GM19467 (cell line): ENCODE measurements around the gene ANKRD34A.

Source experiments
- ATAC-seq: cut with Tn5 transposase; IDR thresholded peaks from one replicate; pipeline ENCODE4 v1.9.1; 2021; ENCODE audit warnings: mild to moderate bottlenecking, moderate library complexity; ENCODE audit not compliant: unreplicated experiment

ANKRD34A gene

DNA sequence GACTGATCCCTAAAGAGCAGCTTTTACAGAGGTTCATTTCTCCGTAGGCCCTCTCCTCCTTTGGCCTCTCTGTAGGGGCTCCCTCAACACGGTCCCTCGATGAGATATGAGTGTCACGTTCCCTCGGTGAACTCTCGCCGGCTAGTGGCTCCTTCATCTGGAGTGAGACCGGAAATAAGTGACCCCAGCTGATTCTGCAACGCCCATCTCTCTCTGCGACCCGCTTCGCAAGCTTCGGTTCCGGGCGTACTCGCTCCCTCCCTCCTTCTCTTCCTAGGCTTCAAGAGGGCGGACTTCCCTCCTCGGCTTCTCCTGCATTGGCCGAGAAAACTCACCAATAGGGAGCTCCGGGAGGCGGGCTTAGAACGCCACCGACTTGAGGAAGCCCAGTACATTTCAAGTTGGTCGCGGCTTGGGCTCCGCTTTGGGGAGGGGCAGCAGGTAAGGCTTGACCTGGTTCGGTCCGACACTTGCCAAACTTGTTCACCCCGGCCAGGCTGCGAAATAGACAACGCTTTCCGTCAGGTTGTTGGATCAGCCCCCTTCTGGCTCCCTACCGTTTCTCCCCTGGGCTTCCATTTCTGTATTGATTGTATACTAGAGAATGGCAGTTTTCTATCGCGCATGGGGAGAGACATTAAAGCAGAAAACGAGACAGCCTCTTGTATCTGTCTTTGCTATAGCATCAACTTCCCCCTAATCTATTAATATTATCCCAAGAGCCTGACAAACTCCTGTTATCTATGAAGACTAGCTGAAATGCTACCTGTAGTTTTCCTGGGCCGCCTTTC, at the start of gene ANKRD34A, which contains the start of gene POLR3GL:
TSS of gene ANKRD34A (minus strand) at position 248 of the 791 bp plus-strand sequence. CDS start 2,816 bp downstream, outside the sequence.
TSS of gene POLR3GL (plus strand) at position 363 of the 791 bp plus-strand sequence. CDS start 10,176 bp downstream, outside the sequence.
- ATAC-seq: peak; percentile 93

DNA sequence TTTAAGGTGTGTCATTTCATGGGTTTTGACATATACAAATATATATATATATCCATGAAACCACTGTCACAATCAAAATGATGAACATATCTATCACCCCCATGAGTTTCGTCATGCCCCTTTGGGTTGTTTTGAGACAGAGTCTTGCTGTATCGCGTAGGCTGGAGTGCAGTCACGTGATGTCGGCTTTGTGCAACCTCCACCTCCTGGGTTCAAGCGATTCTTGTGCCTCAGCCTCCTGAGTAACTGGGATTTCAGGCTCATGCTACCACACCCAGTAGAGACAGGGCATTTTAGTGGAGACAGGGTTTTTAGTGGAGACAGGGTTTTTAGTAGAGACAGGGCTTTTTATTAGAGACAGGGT, 49.2 kb upstream of the ANKRD34A start:
- no peak for ATAC-seq

DNA sequence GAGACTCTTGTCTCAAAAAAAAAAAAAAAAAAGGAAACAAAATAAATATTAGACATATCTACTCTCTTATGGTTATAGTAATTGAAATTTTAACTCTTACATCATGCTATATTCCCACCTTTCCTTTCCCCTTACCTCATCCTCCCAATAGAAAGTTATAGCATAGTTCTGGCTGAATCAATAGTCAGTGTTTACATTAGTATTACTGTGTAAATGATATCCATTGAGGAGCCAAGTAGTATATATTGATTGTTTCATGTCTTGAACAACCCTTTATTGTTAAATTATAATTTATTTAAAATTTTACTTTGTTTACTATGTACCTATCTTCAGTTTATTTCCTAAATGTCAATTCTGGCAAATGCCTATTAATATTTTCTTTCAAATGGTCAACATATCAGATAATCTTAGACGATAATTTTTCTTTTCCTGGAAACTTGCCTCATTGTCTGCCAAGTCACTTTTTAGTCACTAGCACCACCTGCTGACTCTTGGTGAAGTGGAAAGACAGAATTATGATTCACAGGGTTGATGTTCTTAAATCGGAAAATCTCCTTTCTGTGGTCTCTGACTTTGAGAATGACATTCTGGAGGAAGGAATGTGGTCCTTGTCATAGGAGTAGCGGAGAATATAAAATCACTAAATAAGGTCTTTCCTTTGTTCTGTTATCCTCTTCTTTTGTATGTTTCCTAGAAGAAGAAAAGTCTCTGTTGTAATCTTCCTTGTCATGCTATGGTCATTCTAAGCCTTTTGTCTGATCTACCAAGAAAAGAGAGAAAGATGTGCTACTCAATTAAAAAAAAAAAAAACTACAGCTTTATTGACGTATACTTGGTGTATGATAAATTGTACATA, 48.6 kb upstream of the ANKRD34A start:
- no peak for ATAC-seq

DNA sequence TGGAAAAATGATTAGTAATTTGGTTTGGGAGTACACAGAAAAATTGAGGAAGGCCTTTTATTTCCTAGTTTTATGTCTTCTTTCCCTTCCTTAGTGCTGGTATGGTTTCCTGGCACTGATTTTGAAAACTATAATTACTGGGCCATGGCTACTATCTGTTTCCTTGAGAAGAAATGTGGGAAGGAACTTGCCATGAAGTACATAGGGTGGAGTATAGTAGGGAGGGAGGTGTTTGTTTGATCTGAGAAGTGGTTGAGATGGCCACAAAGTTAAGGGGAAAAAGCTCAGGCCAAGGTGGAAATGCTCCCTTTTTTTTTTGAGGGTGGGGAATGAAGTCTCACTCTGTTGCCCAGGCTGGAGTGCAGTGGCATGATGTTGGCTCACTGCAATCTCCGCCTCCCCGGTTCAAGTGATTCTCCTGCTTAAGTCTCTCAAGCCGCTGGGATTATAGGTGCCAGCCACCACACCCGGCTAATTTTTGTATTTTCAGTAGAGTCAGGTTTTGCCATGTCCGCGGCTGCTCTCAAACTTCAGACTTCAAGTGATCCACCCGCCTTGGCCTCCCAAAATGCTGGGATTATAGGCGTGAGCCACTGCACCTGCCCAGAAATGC, 45.9 kb upstream of the ANKRD34A start:
- ATAC-seq: no peak

GRCh38 chr1:146007489-146008133, 43.2 kb upstream of the ANKRD34A start:
- ATAC-seq: no peak

- no peak for ATAC-seq
Measured at GRCh38 chr1:146001709-146002108, 37.3 kb upstream of the ANKRD34A start.

- ATAC-seq: no peak
Measured at GRCh38 chr1:145999321-146000024, 35.1 kb upstream of the ANKRD34A start.

- ATAC-seq: no peak
Measured at GRCh38 chr1:145997718-145998023, 33.3 kb upstream of the ANKRD34A start.

GRCh38 chr1:145997016-145997717, 32.8 kb upstream of the ANKRD34A start:
- ATAC-seq: no peak

DNA sequence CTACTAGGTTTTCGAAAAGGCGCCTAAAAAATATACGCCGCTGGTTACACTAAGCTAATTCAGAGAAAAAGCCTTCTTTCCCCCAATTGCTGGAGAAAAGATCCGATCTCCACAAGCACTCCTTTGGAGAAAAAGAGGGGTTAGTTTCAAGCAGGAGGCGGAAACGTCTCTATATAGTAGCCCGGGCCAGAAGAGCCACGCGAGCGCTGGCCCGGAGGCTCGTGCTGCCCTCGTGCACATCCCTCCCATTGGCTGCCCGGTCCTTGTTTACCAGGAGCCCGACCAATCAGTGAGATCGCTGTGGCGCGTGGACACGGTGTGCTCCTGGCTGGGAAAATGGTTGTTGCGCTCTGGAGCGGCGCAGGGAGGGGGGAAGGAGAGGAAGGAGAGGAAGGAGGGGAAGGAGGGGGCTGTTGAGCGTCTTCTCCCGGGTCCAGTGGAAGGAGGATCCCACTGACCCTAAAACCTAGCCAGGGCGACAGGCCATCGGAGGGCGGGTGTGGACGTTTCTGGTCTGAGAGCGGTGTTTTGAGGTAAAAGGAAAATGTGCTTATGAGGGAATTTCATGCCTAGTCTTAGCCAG, 32.1 kb upstream of the ANKRD34A start, which contains the start of gene TXNIP:
TSS of gene TXNIP (minus strand) at position 147 of the 583 bp plus-strand sequence. CDS start 313 bp downstream, outside the sequence.
- peak; percentile 87 for ATAC-seq

DNA sequence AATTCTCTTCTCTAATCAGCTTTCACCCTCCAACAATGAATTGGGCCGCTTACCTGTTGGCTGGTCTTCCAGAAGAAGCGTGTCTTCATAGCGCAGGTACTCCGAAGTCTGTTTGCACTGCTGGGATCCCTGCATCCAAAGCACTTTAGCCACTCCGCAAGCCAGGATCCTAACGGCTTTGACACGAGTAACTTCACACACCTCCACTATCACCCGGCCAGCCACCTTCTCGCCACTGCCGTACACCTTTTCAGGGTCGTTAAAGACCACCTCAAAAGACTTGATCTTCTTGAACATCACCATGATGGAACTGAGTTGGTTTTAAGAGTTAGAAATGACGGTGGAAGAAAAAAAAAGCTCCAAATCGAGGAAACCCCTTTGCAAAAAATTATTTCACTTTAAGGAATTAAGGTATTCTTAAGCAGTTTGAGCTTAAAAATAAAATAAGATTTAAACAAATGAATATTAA, 31.6 kb upstream of the ANKRD34A start:
- no peak for ATAC-seq

GRCh38 chr1:145995148-145995881, 30.9 kb upstream of the ANKRD34A start:
- no peak for ATAC-seq

DNA sequence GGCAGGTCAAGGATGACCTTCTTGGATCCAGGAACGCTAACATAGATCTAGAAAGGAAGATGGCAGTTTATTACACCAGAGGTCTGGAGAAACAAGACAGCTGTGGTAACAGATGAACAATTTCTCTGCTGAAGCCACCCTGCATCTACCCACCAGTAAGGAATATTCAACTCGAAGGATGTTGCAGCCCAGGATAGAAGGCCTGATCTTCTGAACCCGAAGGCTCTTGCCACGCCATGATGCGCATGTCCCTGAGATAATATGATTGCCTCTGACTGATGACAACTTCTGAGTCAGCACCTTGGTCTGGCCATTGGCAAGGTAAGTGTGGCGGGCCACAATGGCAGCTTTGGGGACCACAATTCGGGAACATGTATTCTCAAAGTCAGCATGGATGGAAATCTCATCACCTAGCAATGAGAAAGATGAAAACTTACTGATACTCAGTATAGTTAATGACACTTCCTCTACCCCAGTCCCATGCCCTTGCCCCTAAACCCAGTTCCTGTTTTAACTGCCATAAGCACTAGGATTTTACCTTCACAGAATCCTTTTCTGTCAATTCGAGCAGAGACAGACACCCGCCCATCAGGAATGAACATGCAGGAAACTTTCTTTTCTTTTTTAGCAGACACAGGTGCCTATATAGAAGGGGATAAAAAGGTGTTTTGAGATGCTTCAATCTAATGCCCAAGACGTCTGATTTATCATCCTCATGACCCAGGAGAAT, 30.2 kb upstream of the ANKRD34A start:
- no peak for ATAC-seq

- no peak for ATAC-seq
Measured at GRCh38 chr1:145993618-145994390, 29.4 kb upstream of the ANKRD34A start.

- no peak for ATAC-seq
Measured at GRCh38 chr1:145992958-145993617, 28.7 kb upstream of the ANKRD34A start.

GRCh38 chr1:145992502-145992936, 28.1 kb upstream of the ANKRD34A start:
- no peak for ATAC-seq
